NCI-H2227 (cell line): ENCODE data around the gene CYP19A1.
A peak's percentile ranks its signal among the peaks of the same experiment; 100 is the strongest.

Experiments
- DNase-seq: peaks from one replicate; lab custom pipeline; 2025; ENCODE audit not compliant: unreplicated experiment; lab: John Stamatoyannopoulos, UW

Gene CYP19A1

DNA sequence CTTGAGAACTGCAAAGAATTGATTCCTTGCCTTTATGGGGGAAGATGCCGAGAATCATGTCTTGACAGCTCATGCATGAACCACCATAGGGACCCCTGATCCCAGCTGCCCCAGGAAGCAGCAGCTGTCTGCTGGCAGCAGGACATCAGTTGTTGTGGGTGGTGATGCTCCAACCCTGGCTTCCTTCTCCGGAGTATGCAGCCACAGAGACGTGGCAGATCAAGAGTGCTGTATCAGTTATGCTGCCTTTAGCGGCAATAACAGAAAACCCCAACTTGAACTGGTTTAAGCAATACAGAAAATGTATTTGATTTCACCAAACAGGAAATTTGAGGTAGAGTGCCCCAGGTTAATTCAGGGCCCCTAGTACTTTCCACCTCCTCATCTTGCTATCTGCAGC lies 151.5 kb downstream of the CYP19A1 start:
- no peak for DNase-seq

DNA sequence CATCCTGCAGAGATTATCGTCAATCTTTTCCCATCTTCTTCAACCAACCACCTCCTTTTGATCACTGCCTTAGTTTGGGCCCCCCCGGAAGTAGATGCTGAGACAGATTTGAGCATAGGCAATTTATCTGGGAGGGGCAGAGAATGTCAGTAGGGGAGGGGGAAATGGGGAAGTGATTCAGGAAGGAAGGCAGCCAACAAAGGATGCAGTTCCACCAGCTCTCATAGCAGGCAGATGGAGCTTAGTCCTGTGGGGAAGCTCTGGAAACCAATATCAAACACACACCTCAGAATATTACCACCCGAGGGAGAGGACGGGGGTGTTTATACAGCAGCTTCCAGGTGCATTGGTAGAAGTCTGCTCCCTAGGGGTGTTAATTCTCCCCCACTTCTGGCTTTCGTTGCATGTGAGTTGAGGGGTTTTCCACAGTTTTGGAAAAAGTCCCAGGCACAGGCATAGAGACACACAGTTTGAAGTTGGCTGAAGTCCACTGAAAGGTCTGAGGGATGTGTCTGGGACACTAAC lies 152.2 kb downstream of the CYP19A1 start:
- DNase-seq: no peak

GRCh38 chr15:51185213-51186159 lies 152.9 kb downstream of the CYP19A1 start:
- DNase-seq: no peak

- DNase-seq: peak; percentile 29
These were observed 153.8 kb downstream of the CYP19A1 start for GRCh38 chr15:51184627-51185026.

DNA sequence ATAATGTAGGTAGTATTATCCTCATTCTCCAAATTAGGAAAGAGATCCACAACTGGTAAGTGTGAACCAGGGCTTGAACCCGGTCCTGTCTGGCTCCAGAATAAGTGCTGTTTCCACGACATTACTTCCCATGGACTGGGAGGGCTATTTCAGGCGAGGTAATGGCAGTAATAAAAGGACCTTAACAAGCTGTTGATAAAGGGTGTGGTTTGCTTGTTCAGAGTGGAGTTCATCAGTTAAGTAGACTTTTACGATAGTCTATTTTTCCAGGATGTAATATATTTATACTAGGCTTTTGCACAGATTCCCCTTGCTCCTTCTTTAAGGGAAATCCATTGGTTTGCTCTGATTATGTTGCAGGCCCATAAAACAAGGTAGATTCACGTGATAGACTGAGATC lies 155.3 kb downstream of the CYP19A1 start:
- DNase-seq: no peak

DNA sequence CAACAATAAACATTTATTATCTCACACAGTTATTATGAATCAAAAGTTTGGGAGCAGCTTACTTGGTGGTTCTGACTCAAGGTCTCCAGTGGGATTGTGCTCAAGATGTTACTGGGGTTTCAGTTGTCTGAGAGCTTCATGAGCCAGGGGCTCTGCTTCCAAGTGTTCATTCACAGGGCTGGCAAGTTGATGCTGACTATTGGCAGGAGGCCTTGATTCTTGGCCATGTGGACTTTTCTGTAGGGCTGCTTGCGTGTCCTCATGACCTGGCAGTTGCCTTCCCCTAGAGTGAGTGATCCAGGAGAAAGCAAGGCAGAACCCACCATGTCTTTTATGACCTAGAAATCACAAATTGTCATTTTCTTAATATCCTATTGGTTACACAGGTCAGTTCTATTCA lies 156.5 kb downstream of the CYP19A1 start:
- no peak for DNase-seq

- no peak for DNase-seq
These were observed 157.2 kb downstream of the CYP19A1 start for GRCh38 chr15:51181221-51181620.

- no peak for DNase-seq
These were observed 157.9 kb downstream of the CYP19A1 start for GRCh38 chr15:51180534-51180933.

GRCh38 chr15:51180011-51180410 lies 158.4 kb downstream of the CYP19A1 start:
- no peak for DNase-seq

- no peak for DNase-seq
These were observed 166.2 kb downstream of the CYP19A1 start for GRCh38 chr15:51172193-51172592.

DNA sequence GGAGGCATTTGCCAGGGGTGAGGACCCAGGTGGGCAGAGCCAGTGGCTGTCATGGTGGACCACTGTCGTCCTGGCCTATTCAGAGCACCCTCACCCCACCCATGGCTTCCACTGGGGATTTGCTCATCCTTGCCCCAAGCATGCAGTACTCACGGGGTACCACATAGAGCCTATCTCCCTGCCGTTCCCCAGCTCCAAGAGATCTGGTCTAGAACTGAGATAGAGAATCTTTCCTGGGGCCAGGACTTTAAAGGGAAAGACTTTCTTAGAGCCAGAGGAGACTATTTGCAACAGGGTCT lies 166.8 kb downstream of the CYP19A1 start:
- no peak for DNase-seq

DNA sequence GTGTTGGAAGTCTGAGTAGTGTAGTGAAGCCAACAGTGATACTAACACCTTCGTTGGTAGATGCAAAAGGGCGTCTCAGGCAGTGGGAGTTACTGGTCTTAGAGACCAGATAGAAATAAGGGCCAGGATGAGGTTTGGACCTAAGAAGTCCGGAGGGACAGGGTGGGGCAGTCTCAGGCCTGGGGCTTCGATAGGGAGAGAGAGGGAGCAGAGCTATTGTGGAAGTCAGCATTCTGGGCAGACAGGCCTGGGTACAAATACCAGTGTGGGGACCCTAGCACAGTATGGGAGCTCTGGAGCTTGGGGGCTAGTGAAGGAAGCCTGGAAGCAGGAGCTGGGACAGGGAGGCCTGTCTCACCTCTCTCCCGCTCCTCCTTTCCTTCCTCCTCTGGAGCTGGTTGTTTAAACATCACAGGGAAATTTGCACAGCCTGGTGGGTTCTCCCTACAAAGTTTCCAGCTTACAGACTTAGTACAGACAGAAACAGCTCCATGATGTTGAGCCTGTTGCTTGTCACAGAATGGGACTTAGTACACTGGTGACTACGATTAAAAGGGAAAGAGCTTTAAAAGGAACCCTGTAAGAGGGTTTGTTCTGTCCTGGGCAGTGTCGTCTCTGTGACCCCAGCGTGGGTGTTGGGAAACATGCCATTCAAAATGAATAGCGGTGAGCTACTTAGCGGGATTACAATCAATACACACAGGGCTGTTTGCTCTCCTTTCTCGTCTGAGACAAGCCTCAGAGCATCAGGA lies 167.3 kb downstream of the CYP19A1 start:
- DNase-seq: no peak

DNA sequence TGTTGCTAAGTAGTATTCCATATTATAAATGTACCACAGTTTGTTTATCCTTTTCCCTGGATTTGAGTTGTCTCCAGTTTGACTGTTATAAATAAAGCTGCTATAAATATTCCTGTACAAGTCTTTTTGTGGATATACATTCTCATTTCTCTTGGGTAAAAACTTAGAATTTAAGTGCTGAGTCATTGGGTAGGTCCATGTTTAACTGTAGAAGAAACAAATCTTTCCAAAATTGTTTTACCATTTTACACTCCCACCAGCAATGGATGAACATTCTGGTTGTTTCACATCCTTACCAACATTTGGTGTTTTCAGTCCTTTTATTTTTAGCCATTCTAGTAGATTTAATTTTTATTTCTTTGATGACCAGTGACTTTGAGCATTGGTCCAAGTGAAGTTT lies 169.7 kb downstream of the CYP19A1 start:
- DNase-seq: no peak

DNA sequence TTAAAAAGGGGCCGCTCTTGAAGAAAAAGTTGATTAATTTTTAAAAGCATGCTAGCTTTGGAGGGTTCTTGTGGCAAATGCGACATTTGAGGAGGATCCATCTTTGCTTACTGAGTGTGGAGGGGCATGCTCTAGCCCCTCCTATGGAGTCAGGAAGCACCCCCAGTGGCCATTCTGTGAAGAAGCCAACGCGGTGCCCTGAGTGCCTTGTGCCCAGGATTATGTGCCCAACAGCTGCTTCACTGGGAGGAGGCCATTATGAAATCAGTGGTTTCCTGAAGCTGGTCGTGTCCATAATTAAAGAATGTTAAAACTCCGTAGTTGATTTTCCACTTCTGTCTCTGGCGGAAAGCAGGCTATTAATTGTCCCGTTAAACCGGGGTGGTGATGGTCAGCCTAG lies 174.6 kb downstream of the CYP19A1 start:
- no peak for DNase-seq

- DNase-seq: peak; percentile 74
These were observed 175.3 kb downstream of the CYP19A1 start for GRCh38 chr15:51162865-51163762.

DNA sequence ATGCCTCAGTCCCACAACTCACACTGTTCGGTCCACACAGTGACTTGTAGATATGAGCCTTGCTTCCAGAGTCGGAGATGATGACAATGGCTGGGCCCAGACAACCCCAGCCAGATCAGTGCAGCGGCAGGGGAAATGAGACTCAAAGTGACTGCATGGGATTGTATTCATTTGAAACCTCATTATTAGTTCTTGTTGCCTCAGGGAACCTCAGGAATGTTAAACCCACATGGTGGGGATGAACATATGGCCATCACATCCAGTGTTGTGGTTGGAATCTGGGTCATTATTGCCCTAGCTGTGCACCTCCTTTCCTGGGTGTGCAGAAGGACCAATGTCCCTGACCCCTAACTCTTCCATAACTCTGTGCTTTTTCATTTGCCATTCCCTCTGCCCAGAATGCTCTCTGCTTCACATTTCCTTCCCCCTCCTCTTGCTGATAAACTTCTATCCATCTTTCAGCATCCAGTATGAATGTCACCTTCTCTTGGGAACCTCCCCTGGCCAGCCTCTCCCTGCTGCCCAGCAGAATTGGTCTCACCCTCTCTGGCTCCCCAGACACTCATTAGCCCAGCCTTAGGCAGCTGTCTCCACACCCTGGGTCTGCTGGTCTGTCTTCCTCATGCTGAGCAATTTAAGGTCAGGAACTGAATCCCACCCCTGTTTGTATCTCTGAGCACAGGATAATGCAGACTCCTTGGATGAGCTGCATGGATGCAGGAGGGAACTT lies 176.7 kb downstream of the CYP19A1 start:
- no peak for DNase-seq

GRCh38 chr15:51160484-51160883 lies 177.9 kb downstream of the CYP19A1 start:
- DNase-seq: no peak
